ENCODE measurements around the gene COX18.

DNA sequence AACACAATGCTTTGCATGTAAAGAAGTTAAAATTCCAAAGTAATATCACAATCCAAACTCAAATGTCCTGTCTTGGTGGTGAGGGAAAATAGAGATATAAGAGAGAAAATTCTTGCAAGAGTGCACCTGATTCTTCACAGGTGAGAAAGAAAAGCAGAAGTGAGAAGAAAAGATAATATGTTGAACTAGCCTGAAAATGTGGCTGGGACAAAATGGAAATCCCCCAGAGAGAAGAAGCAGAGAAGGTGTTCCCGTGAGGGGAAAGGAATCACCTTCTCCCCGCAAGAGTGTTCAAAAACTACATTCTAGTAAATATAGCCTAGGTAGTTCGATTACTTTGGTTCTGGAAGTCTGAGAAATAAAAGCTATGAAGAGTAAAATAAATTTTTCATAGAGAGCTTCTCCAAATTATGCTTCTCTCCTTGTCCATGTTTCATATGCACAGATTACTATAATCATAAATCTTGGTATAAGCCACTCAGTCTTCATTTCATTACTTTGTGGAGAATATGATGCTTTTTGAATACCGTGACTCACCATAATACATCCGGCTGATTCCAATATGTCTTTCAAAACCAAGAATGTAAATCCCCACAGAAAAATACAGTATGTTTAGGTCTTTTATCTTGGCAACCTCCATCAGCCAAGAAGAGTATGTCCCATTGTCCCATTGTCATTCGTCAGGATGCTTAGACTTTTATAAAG, 63.1 kb downstream of the COX18 start:
- no peak for TF ChIP-seq ESRRA (IDR thresholded peaks at IDR 0.05; ENCODE audit: borderline replicate concordance, low read length)
- TF ChIP-seq, protein P1, sequence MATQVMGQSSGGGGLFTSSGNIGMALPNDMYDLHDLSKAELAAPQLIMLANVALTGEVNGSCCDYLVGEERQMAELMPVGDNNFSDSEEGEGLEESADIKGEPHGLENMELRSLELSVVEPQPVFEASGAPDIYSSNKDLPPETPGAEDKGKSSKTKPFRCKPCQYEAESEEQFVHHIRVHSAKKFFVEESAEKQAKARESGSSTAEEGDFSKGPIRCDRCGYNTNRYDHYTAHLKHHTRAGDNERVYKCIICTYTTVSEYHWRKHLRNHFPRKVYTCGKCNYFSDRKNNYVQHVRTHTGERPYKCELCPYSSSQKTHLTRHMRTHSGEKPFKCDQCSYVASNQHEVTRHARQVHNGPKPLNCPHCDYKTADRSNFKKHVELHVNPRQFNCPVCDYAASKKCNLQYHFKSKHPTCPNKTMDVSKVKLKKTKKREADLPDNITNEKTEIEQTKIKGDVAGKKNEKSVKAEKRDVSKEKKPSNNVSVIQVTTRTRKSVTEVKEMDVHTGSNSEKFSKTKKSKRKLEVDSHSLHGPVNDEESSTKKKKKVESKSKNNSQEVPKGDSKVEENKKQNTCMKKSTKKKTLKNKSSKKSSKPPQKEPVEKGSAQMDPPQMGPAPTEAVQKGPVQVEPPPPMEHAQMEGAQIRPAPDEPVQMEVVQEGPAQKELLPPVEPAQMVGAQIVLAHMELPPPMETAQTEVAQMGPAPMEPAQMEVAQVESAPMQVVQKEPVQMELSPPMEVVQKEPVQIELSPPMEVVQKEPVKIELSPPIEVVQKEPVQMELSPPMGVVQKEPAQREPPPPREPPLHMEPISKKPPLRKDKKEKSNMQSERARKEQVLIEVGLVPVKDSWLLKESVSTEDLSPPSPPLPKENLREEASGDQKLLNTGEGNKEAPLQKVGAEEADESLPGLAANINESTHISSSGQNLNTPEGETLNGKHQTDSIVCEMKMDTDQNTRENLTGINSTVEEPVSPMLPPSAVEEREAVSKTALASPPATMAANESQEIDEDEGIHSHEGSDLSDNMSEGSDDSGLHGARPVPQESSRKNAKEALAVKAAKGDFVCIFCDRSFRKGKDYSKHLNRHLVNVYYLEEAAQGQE (IDR thresholded peaks at IDR 0.05): no peak
- TF ChIP-seq POLR2A (IDR thresholded peaks at IDR 0.05; ENCODE audit: low read length): no peak
- no peak for TF ChIP-seq CEBPB (IDR thresholded peaks at IDR 0.05)
- no peak for TF ChIP-seq EP300 (IDR thresholded peaks at IDR 0.05)
- TF ChIP-seq, protein P2, sequence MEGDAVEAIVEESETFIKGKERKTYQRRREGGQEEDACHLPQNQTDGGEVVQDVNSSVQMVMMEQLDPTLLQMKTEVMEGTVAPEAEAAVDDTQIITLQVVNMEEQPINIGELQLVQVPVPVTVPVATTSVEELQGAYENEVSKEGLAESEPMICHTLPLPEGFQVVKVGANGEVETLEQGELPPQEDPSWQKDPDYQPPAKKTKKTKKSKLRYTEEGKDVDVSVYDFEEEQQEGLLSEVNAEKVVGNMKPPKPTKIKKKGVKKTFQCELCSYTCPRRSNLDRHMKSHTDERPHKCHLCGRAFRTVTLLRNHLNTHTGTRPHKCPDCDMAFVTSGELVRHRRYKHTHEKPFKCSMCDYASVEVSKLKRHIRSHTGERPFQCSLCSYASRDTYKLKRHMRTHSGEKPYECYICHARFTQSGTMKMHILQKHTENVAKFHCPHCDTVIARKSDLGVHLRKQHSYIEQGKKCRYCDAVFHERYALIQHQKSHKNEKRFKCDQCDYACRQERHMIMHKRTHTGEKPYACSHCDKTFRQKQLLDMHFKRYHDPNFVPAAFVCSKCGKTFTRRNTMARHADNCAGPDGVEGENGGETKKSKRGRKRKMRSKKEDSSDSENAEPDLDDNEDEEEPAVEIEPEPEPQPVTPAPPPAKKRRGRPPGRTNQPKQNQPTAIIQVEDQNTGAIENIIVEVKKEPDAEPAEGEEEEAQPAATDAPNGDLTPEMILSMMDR (IDR thresholded peaks at IDR 0.05): no peak
- TF ChIP-seq RCOR1 (IDR thresholded peaks at IDR 0.05; ENCODE audit: low read depth, low read length): no peak
- TF ChIP-seq CHD2 (IDR thresholded peaks at IDR 0.05; ENCODE audit: low read length, partially characterized antibody): no peak
- no peak for TF ChIP-seq POLR2AphosphoS2 (conservative IDR thresholded peaks at IDR 0.05; ENCODE audit: low read length)
- no peak for TF ChIP-seq ZC3H11A (IDR thresholded peaks at IDR 0.05)
- TF ChIP-seq ELK1 (IDR thresholded peaks at IDR 0.05; ENCODE audit: low read depth, low read length): no peak
- TF ChIP-seq RNF2 (IDR thresholded peaks at IDR 0.05; ENCODE audit: borderline replicate concordance, low read depth): no peak
